ENCODE measurements around the gene SPARC.

SPARC gene

DNA sequence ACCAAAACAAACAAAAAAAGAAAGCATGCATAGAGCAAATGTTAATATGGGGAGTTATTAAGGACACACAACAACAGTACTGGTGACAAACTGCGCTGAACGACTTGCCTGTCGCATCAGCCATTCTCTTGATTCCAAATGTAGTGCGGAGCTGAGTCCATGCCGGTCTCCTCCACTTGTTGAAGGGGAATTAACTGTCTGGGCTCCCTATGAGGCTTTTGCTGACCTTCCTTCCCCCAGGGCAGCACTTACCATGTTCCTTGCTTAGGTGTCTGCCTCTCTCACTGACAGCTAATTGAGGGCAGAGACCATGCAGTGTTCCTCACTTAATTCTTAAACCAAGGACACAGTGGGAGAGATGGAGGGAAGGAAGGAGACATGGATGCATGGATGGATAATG is 54.8 kb downstream of the SPARC start:
- Histone ChIP-seq H3K4me1 (ENCODE audit: insufficient read depth, low read length, poor library complexity, severe bottlenecking) (no peaks in the 10 kb centered on the region), H3F3A (ENCODE audit: low read depth) (no peaks in the 10 kb centered on the region)
- no peak for TF ChIP-seq EZH2phosphoT487 (IDR thresholded peaks at IDR 0.05; ENCODE audit: borderline replicate concordance)
- TF ChIP-seq, protein P1, sequence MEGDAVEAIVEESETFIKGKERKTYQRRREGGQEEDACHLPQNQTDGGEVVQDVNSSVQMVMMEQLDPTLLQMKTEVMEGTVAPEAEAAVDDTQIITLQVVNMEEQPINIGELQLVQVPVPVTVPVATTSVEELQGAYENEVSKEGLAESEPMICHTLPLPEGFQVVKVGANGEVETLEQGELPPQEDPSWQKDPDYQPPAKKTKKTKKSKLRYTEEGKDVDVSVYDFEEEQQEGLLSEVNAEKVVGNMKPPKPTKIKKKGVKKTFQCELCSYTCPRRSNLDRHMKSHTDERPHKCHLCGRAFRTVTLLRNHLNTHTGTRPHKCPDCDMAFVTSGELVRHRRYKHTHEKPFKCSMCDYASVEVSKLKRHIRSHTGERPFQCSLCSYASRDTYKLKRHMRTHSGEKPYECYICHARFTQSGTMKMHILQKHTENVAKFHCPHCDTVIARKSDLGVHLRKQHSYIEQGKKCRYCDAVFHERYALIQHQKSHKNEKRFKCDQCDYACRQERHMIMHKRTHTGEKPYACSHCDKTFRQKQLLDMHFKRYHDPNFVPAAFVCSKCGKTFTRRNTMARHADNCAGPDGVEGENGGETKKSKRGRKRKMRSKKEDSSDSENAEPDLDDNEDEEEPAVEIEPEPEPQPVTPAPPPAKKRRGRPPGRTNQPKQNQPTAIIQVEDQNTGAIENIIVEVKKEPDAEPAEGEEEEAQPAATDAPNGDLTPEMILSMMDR (conservative IDR thresholded peaks at IDR 0.05; ENCODE audit: low read length), result no peak

GRCh38 chr5:151630088-151630487 is 56.6 kb downstream of the SPARC start:
- H3K27me3 ChIP-seq (ENCODE audit: insufficient read depth, low read length, poor library complexity, severe bottlenecking), result no peaks in the 10 kb centered on the region
- H3K4me2 ChIP-seq (ENCODE audit: low read depth, low read length, poor library complexity, severe bottlenecking), result no peak overlapping the region
- H4K20me1 ChIP-seq (ENCODE audit: insufficient read depth, low read length, poor library complexity, severe bottlenecking), result no peaks in the 10 kb centered on the region
- H3K36me3 ChIP-seq (ENCODE audit: insufficient read depth, low read length), result no peaks in the 10 kb centered on the region
- no peaks in the 10 kb centered on the region for H3K9me2 ChIP-seq (replicated peaks; ENCODE audit: low read depth, low read length)
- H3K4me3 ChIP-seq (ENCODE audit: low read length, poor library complexity, severe bottlenecking), result no peak overlapping the region
- no peak overlapping the region for H3K9ac ChIP-seq (ENCODE audit: low read depth, low read length, poor library complexity, severe bottlenecking)
- TF ChIP-seq EZH2phosphoT487 (IDR thresholded peaks at IDR 0.05; ENCODE audit: borderline replicate concordance), result no peak
- TF ChIP-seq, protein P1 (conservative IDR thresholded peaks at IDR 0.05; ENCODE audit: low read length), result no peak
- H3K9me3 ChIP-seq (ENCODE audit: insufficient read depth, low read depth, low read length), result no peaks in the 10 kb centered on the region
- no peaks in the 10 kb centered on the region for H3K4me1 ChIP-seq (ENCODE audit: insufficient read depth, low read length, poor library complexity, severe bottlenecking)
- H3K79me2 ChIP-seq (ENCODE audit: insufficient read depth, low read length), result no peaks in the 10 kb centered on the region
- H2AFZ ChIP-seq (ENCODE audit: low read length), result no peak overlapping the region
- no peaks in the 10 kb centered on the region for H3F3A ChIP-seq (ENCODE audit: low read depth)

More for the DNA sequence above, 54.8 kb downstream of the SPARC start:
- H3K4me3 ChIP-seq (ENCODE audit: low read length, poor library complexity, severe bottlenecking), result no peak overlapping the region
- H3K9ac ChIP-seq (ENCODE audit: low read depth, low read length, poor library complexity, severe bottlenecking), result no peak overlapping the region
- H3K4me2 ChIP-seq (ENCODE audit: low read depth, low read length, poor library complexity, severe bottlenecking), result no peak overlapping the region
- no peaks in the 10 kb centered on the region for H3K9me3 ChIP-seq (ENCODE audit: insufficient read depth, low read depth, low read length)
- no peaks in the 10 kb centered on the region for H3K79me2 ChIP-seq (ENCODE audit: insufficient read depth, low read length)
- no peaks in the 10 kb centered on the region for H3K36me3 ChIP-seq (ENCODE audit: insufficient read depth, low read length)
- no peaks in the 10 kb centered on the region for H4K20me1 ChIP-seq (ENCODE audit: insufficient read depth, low read length, poor library complexity, severe bottlenecking)
- H3K9me2 ChIP-seq (replicated peaks; ENCODE audit: low read depth, low read length), result no peaks in the 10 kb centered on the region
- no peaks in the 10 kb centered on the region for H3K27me3 ChIP-seq (ENCODE audit: insufficient read depth, low read length, poor library complexity, severe bottlenecking)
- H2AFZ ChIP-seq (ENCODE audit: low read length), result no peak overlapping the region

DNA sequence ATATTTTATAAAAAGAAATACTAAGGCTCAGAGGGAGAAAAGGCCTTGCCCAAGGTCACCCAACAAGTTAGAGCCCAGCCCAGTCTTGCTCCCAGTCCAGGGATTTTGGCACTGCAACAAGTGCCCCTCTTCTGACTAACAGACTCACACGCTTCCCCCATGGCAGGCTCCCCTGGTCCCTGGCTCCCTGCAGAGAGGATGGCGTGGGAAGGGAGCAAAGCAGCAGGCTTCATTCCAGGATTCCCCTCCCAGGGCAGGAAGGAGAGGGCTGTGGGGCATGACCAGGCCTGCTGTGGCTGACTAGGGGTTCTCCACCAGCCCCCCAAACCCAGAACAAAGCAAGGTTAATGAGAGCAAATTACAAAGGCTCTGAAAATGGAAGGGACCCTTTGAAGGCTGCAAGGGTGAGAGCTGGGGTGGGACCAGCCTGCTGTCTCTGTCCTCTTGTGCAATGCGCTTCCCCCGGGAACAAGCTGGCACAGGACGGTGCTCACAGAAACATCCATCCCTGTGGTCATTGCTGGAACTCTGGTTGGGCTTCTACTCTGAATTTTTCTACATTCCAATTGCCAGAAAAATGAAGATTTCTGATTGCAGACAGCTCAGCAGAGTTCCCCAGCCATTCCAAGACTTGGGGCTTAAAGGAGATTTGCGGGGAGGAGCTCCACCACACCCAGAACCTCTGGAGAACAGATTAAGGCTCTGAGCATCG is 58.4 kb downstream of the SPARC start:
- Histone ChIP-seq H4K20me1 (ENCODE audit: insufficient read depth, low read length, poor library complexity, severe bottlenecking) (no peaks in the 10 kb centered on the region), H2AFZ (ENCODE audit: low read length) (no peak overlapping the region), H3K4me1 (ENCODE audit: insufficient read depth, low read length, poor library complexity, severe bottlenecking) (no peaks in the 10 kb centered on the region), H3K4me3 (ENCODE audit: low read length, poor library complexity, severe bottlenecking) (no peak overlapping the region), H3K4me2 (ENCODE audit: low read depth, low read length, poor library complexity, severe bottlenecking) (no peak overlapping the region), H3K27me3 (ENCODE audit: insufficient read depth, low read length, poor library complexity, severe bottlenecking) (no peaks in the 10 kb centered on the region), H3F3A (ENCODE audit: low read depth) (no peaks in the 10 kb centered on the region), H3K36me3 (ENCODE audit: insufficient read depth, low read length) (no peaks in the 10 kb centered on the region), H3K9ac (ENCODE audit: low read depth, low read length, poor library complexity, severe bottlenecking) (no peak overlapping the region), H3K79me2 (ENCODE audit: insufficient read depth, low read length) (no peaks in the 10 kb centered on the region), H3K9me3 (ENCODE audit: insufficient read depth, low read depth, low read length) (no peaks in the 10 kb centered on the region), H3K9me2 (replicated peaks; ENCODE audit: low read depth, low read length) (no peaks in the 10 kb centered on the region)
- TF ChIP-seq, protein P1 (conservative IDR thresholded peaks at IDR 0.05; ENCODE audit: low read length), result no peak
- no peak for TF ChIP-seq EZH2phosphoT487 (IDR thresholded peaks at IDR 0.05; ENCODE audit: borderline replicate concordance)

Data from Loucy (cell line).